Mesodermal cell (in vitro differentiated cells): ENCODE data around the gene HOGA1.

Source experiments
- H3K27ac ChIP-seq: 2 replicates; pipeline ENCODE4 v1.7.0; 2013; ENCODE audit warnings: mild to moderate bottlenecking, low read depth, low read length, moderate library complexity; ENCODE audit not compliant: severe bottlenecking
- H3K36me3 ChIP-seq: 2 replicates; pipeline ENCODE4 v1.7.1; 2013; ENCODE audit warnings: mild to moderate bottlenecking, low read length, moderate library complexity; ENCODE audit not compliant: control insufficient read depth, insufficient read depth
- H3K4me1 ChIP-seq: one replicate; pipeline ENCODE4 v1.7.1; 2013; ENCODE audit warnings: mild to moderate bottlenecking, low read length; ENCODE audit not compliant: insufficient read depth, control insufficient read depth, poor library complexity, severe bottlenecking
- H3K4me3 ChIP-seq: 2 replicates; pipeline ENCODE4 v1.7.0; 2013; ENCODE audit warnings: low read length, control low read depth, mild to moderate bottlenecking; ENCODE audit not compliant: insufficient read depth, poor library complexity, severe bottlenecking; ENCODE audit errors: extremely low read depth
- H3K9me3 ChIP-seq: 2 replicates; pipeline ENCODE4 v1.7.1; 2013; ENCODE audit warnings: mild to moderate bottlenecking, low read length, moderate library complexity; ENCODE audit not compliant: control insufficient read depth
- WGBS, 2 experiments: methylation state at CpG; one replicate each; pipeline ENCODE4 v1.1.5; 2013; ENCODE audit warnings: missing lambda C conversion rate in 2 of 2; ENCODE audit not compliant: insufficient coverage in 2 of 2; 5-methylcytosine and 5-hydroxymethylcytosine counted together

HOGA1 gene

GRCh38 chr10:97659589-97659988 is 75.4 kb downstream of the HOGA1 start:
- Histone ChIP-seq H3K4me3 (no peak overlapping the region), H3K9me3 (no peaks in the 10 kb centered on the region), H3K27ac (no peak overlapping the region), H3K36me3 (peaks cover 86% of the 10 kb centered on the region), H3K4me1 (no peaks in the 10 kb centered on the region)
- 100% methylated on average over 1 of the region's 1 CpG for WGBS, 2 experiments
